ENCODE results near the gene SOX6.

Gene SOX6

GRCh38 chr11:16278979-16279378, 77.4 kb downstream of the SOX6 start:
- DNase-seq (ENCODE audit: low read depth in 2 of 3, low spot score in 2 of 3): no peak

DNA sequence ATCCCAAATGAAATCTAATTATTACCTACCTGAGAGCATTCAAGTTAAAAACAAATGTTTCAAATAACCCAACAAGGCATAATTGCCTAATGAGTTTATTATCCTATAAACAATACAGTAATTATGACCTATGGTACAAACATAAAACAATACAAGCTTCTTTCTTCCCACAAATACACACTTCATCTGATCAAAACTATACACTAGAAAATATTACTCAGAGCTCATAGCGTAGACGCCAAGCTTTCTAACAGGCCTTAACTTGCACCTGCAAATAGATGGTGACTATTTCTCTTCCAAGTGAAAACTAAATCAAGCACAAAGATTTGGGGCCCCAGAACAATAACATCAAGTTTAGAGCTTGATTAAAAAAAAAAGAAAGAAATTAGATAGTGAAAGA, 78.1 kb downstream of the SOX6 start:
- no peak for DNase-seq (ENCODE audit: low read depth in 2 of 3, low spot score in 2 of 3)

DNA sequence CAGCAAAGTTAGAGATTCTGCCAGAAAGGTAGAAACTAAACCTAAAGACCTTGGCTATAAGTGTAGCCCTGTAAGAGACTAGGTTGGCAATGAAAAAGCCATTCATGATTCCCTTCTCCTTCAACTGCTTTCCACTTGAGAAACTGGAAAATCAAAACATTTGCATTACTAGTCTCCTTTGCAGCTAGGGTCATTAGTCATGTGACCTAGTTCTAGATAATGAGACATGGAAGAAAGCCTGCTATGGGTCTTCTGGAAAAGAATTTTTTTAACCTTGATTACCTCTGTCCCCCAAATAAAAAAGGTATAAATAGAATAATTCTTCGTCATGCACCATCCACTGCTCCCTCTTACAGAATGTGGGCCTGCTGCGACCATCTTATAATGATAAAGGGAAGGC, 80.1 kb downstream of the SOX6 start:
- DNase-seq (ENCODE audit: low read depth in 2 of 3, low spot score in 2 of 3): no peak

GRCh38 chr11:16271258-16271657, 85.1 kb downstream of the SOX6 start:
- DNase-seq (ENCODE audit: low read depth in 2 of 3, low spot score in 2 of 3): no peak

- no peak for DNase-seq (ENCODE audit: low read depth in 2 of 3, low spot score in 2 of 3)
Observed at GRCh38 chr11:16266021-16266420, 90.3 kb downstream of the SOX6 start.

DNA sequence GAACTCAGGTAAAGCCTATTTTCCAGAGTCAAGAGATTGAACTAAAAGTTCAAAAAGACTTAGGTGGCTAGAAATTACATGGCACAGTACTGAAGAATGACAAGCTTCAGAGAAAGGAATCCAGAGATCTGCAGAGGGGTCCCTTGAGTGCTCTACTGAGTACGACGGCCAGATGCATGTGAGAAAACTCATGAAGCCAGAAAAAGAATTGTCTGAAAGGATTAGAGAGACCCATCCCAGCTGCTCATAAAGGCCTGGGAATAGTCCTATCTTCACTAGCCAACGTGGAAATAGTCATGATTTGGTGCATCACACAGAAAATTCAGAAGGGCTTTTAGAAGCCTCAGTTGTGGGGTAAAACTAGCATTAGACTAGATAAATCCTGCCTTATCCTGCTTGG, 91.3 kb downstream of the SOX6 start:
- no peak for DNase-seq (ENCODE audit: low read depth in 2 of 3, low spot score in 2 of 3)

- no peak for DNase-seq (ENCODE audit: low read depth in 2 of 3, low spot score in 2 of 3)
Observed at GRCh38 chr11:16262645-16262955, 93.7 kb downstream of the SOX6 start.

DNA sequence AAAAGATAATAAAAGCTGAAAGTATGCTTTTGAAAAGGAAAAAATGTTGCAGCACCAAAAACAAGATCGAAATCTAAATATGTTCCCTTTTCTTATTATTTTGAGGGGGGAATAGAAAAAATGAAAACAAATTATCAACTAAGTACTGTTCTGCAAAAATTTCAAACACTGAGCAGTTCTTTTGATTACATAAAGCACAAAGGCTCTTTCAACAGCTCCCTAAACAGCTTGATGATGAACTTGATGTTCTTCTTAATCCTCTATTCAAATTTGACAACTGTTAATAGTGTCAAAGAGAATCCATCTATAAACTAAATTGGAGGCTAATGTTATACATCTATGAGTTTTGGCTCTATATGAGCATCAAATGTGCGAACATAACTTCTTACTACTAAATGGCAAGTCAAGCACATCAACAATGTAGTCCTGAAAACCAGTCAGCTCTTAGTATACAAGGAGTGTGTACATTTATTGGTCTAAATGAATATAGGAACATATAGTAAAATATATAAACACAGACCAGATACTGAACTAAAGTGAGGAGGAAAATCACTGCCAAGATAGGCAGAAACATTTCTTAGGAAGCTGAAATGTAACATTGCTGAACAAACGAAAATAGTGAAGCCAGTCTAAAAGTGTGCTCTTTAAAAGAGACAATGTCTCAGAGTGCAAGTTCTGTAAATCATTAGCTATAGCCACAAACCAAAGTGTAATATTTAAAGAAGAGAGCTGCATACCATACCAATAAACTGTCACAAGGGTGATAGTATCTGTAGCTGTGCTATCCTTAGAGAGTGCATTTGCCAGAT, 94.3 kb downstream of the SOX6 start:
- DNase-seq (ENCODE audit: low read depth in 2 of 3, low spot score in 2 of 3): no peak

- no peak for DNase-seq (ENCODE audit: low read depth in 2 of 3, low spot score in 2 of 3)
Observed at GRCh38 chr11:16252373-16252772, 104.0 kb downstream of the SOX6 start.

GRCh38 chr11:16248248-16248647, 108.1 kb downstream of the SOX6 start:
- no peak for DNase-seq (ENCODE audit: low read depth in 2 of 3, low spot score in 2 of 3)

DNA sequence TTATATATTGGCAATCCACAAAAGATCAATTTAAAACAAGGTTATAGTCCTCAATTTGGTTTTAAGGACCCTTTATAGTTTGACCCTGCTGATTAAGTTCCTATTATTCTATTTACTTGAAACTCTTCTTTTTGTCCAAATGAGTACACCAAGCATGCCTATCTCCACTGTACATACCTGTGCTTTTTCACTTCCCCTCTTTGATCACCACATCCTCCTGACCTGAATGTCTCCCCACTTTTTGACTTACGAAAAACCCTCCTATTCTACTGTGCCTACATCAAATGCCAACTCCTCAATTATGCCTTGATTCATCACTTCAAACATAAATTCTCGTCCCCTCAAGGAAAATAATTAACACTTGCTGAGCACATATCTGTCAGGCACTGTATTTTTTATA, 113.5 kb downstream of the SOX6 start:
- DNase-seq (ENCODE audit: low read depth in 2 of 3, low spot score in 2 of 3): no peak

GRCh38 chr11:16240687-16241086, 115.7 kb downstream of the SOX6 start:
- DNase-seq (ENCODE audit: low read depth in 2 of 3, low spot score in 2 of 3): no peak

DNA sequence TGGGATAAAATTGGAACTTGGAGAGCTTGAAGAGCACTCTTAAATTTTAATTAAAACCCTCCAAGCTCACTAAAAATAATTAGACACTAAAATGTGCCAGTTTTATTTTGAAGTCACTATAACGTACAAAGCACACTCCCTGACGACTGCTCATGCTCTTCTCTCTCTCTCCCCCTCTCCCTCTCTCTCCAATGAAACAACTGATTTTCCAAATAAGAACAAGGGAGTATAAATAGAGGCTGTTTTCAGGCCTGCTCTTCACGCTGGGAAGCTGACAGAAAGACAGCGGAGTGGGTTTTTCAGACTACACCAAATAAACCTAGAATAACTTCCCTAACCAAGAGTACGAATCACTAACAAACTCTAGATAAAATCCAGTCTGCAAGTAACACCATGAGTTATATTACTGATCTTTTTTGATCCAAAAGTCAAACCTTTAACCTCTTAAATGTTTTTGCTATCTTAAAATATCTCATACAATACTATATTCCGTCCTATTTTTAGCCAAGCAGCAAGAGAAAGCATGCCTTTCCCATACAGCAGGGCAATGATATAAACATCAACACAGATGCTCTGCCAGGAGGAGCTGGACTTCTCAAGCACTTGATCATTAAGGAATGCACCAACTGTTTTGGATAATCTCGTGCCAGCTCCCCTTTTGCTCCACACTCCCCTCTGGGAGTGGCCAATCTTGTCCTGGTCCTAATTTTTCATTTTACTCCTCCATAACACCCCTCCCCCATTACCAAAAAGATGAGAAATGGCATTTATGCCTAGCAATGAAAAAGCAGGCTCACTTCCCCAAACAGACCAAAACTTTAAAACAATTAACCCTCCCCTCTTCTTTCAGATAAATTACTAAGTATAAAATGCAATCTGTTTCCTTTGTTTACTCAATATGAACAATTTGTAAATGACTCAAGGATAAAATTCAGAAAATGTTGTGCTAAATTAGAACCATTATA, 116.9 kb downstream of the SOX6 start:
- no peak for DNase-seq (ENCODE audit: low read depth in 2 of 3, low spot score in 2 of 3)

DNA sequence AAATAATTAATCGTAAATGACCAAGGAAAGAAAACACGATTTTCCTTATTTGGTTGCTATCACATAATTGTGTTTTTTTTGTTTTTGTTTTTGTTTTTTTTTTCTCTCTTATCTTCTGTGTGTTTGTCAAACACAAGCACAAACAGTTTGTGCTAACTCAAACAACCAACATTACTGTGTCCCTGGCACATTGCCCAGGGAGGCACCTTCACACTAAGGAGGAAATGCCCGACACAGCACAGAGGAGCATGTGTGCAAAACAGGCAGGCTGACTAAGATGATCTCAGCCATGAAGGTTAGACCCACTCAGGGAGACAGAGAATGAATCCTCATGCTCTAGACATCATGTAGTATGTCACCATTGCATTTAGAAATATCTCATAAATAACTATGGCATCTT, 130.1 kb downstream of the SOX6 start:
- no peak for DNase-seq (ENCODE audit: low read depth in 2 of 3, low spot score in 2 of 3)

- DNase-seq (ENCODE audit: low read depth in 2 of 3, low spot score in 2 of 3): no peak
Observed at GRCh38 chr11:16225623-16226022, 130.7 kb downstream of the SOX6 start.

GRCh38 chr11:16223558-16223957, 132.8 kb downstream of the SOX6 start:
- DNase-seq (ENCODE audit: low read depth in 2 of 3, low spot score in 2 of 3): no peak

GRCh38 chr11:16217631-16218030, 138.7 kb downstream of the SOX6 start:
- no peak for DNase-seq (ENCODE audit: low read depth in 2 of 3, low spot score in 2 of 3)

DNA sequence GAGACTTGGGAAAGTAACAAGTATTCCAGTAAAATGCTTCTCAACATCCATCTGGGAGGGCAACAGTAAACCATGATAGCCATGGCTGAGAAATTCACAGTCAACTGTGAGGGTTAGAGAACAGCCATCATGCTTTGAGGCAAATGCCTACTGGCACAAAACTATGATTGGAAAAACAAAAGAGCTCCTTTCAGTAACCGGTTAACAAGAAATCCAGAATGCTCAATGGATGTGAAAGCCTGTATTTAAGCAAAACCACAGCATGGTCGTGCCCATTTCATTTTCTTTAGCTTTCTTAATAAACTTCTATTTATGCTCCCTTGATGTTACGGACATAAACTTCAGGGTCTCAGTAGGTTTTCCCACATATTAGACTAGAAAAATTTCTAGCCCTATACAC, 139.5 kb downstream of the SOX6 start:
- DNase-seq (ENCODE audit: low read depth in 2 of 3, low spot score in 2 of 3): no peak

DNA sequence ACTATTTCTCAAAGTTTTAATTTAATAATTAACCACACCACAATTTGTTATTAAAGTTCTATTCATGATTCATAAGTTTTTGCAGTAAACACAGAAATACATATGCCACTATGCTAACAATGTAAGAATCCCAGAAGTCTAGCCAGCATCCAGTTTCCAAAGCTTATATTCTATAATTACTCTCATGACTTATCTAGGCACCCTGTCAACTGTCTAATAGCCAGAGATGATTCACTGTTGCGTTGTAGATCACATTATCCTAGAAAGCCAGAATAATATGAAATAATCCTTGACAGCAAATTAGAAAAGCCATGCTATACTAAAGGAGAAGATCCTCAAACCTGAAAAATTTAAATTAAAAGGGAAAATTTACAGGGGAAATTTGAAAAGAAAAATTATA, 141.0 kb downstream of the SOX6 start:
- no peak for DNase-seq (ENCODE audit: low read depth in 2 of 3, low spot score in 2 of 3)

DNA sequence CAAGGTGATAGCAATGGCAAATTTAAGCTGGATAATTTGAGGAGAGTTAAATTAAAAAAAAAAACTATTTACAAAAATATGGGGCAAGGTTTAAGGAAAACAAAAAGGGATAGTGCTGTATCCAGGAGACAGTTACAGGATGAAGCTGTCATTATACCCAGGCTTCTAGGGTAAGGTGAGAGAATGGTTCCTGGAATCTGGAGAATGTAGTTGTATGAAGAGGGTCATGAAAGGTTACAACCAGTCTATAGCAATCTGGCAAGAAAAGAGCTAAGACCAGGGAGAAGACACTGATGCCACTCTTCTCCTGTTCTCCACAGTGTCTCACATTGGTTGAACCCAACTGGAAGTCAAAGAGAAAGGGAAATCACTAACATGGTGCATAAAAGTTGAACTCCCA, 144.9 kb downstream of the SOX6 start:
- no peak for DNase-seq (ENCODE audit: low read depth in 2 of 3, low spot score in 2 of 3)

- no peak for DNase-seq (ENCODE audit: low read depth in 2 of 3, low spot score in 2 of 3)
Observed at GRCh38 chr11:16204261-16204660, 152.1 kb downstream of the SOX6 start.

DNA sequence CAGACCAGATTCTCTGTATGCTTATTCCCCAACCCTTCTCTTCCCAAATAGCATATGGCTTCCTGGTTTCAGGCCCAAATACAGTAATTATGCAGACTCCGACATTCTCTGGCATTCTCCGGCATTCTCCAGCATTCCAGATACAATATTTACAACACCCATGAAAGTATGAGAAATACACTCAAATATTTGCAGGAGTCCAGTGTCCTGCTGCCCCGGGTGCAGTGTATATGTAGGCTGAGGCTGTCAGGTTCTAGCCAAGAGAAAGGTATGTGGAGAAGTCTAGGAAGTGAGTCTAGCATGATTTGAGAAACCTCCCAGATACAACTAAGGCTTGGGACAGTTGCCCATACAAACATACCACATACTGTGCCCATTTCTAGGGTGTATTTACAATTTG, 160.7 kb downstream of the SOX6 start:
- no peak for DNase-seq (ENCODE audit: low read depth in 2 of 3, low spot score in 2 of 3)

Data from activated CD8-positive, alpha-beta memory T cell treated with anti-CD3 and anti-CD28 coated beads for 48 hours (primary cell).